Measurements from ENCODE around the gene COQ8A.

The COQ8A gene

DNA sequence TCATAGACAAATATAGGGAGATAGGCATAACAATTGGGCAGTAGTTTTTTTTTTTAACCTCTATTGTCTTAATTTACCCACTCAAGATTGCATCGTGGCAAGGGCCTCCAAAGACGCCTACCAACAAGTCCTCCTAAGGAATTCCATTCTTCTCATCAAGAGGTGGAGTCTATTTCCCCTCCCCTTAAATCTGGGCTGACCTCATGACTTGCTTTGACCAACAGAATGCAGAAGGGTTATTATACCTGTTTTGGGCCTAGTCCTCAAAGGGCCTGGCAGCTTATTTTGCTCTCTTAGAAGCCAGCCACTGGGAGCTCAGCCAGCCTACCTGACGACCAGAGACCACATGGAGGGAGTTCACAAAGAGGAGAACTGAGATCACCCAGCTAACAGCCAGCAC lies 92.3 kb downstream of the COQ8A start:
- no peak for DNase-seq (ENCODE audit: low read depth)

DNA sequence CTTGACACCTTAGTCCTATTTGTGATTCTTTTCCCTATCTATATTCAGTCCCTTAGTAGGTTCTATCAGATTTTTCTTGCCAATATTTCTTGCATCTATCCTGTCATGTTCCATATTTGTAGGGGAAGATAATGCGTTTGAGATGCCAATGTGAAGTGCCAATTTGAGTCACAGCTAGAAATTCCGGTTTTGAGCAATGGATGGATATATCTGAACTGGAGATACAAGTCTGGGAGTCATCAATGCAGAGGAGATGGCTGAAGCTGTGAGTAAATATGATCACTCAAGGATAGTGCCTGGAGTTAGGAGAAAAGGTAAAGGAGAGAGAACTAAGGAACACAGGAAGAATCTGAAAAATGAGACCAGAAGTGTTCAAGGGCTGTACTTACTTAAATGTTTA lies 93.8 kb downstream of the COQ8A start:
- no peak for DNase-seq (ENCODE audit: low read depth)

DNA sequence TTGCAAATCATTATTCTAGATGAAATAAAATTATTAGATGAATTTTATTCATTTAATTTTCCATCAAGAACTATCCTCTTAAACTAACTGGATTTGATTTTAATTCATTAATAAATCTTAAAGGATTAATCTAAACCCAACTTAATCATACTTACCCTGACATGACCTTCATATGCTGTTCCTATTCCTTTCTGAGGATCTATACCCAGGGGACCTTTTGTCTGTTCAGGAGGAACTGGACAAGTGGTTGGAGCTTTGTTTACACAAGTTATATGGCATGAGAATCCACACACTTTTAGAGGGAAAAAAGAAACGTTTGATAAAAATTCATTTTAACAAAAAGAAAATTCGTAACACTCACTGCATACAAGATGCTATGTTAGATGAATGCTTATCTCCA lies 95.2 kb downstream of the COQ8A start:
- no peak for DNase-seq (ENCODE audit: low read depth)

DNA sequence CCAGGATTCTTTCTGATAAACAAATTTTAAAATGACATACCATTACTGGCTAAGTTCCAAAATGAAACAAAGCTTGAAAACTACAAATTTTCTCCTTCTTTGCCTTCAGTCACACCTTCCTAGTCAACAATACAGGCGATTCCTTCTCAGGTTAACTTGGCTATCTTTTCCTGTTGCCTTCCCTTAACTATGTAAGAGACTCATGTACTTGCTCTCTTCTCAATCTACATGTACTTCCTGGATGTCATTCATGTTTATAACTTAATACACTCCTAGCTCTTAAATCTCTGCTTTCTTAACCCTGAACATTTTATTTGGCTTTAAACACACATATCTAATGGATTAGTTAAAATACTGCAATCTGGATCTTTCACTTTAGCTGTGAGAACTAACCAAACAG lies 97.0 kb downstream of the COQ8A start:
- DNase-seq (ENCODE audit: low read depth): no peak
